GM20431 (cell line): ENCODE data around the gene NOTO.

Experiments
- in situ Hi-C: fragments of 300-500 bp; cut with MseI, MboI; formaldehyde crosslinking; loops from one replicate; pipeline ENCODE4 v1.15.0; 2020; ENCODE audit warnings: low sequenced_read_pairs; ENCODE audit not compliant: unreplicated experiment

Gene NOTO

GRCh38 chr2:73202156-73203054 is at the start of gene NOTO:
TSS of gene NOTO (plus strand) at chr2:73202574. CDS start at chr2:73202667, 93 bp downstream.
- in situ Hi-C loops, result no loop called here

- in situ Hi-C loops, result loop anchor here (25.0 kb wide), 1 partner anchor 169 kb away; no protein-coding TSS in a partner anchor
Observed at GRCh38 chr2:73156539-73157124, 45.7 kb upstream of the NOTO start.

DNA sequence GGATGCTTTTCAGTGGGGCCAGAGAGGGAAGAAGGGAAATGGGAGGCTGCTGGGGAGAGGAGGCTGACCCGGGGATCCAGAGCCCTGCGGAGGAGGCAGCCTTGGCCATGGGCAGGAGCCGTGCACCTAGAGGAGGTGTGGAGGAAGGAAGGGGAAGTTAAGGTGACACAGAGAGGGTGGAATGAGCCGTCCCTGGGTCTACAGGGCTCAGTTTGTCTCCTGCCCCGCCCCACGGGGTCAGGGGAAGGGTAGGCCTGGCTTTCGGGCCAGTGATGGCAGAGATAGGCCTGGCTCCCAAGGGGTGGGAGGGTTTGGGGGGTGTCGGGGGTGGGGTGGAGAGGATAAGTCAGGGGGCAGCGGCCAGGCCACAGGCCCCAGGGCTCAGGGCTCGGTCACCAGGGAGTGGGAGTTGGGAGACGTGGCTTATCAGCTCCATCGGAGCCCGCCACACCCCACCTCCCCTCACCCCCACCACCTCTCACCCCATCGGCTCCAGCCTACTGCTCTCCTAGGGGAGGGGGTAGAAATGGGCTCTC is 39.5 kb upstream of the NOTO start:
- in situ Hi-C loops, result loop anchor here (25.0 kb wide), 1 partner anchor 176 kb away; no protein-coding TSS in a partner anchor

- in situ Hi-C loops, result loop anchor here (25.0 kb wide), 1 partner anchor 176 kb away; no protein-coding TSS in a partner anchor
Observed at GRCh38 chr2:73163483-73164367, 38.6 kb upstream of the NOTO start.

DNA sequence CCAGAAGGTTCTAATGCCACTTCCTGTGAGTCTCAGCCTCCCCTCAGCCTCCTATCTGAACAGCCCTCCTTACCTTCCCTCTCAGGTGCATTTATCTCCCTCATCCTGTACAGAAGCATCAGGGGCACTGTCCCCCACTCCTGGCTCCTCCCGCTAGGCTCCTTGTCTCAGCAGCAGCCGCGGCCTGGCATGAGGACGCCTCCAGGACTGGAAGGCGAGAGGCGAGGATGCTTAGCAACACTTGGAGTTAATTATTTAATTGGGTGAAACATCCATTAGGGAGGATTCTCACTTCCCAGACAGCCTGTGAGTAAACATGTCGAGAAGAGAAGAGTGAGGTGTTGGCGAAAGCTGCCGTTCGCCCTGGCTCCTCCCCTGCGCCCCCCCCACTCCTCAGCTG is 36.4 kb upstream of the NOTO start:
- in situ Hi-C loops, result loop anchor here (25.0 kb wide), 1 partner anchor 179 kb away; no protein-coding TSS in a partner anchor

DNA sequence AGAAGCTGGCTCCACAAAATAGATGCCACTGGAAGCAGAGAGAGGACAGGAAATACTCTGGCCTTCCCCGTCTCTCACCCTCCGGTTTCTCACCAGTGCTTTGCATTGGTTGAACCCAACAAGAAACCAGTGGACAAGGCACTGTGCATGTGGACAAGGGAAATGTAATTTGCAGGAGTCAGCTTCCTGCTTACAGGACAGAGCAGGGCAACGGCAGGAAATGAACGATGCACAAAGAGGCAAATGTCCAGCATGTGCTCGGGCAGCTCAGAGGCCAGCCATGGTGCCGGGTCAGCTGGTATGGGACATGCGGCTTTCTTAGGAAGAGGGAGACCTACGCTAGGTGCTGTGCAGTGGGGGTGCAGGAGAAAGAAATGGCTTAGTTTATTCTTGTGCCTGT is 35.6 kb upstream of the NOTO start:
- in situ Hi-C loops, result loop anchor here (25.0 kb wide), 1 partner anchor 180 kb away; no protein-coding TSS in a partner anchor

DNA sequence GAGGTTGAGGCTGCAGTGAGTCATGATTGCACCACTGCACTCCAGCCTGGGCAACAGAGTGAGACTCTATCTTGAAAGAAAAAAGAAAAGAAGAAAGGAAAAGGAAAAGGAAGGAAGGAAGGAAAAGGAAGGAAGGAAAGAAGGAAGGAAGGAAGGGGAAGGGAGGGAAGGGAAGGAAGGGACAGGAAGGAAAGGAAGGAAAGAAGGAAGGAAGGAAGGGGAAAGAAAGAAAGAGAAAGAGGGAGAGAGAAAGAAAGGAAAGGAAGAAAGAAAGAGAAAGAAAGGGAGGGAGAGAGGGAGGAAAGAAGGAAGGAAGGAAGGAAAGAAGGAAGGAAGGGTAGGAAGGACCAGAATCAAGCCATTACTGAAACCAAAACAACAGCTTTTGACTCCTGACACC is 34.0 kb upstream of the NOTO start:
- in situ Hi-C loops, result loop anchor here (25.0 kb wide), 1 partner anchor 181 kb away; no protein-coding TSS in a partner anchor

DNA sequence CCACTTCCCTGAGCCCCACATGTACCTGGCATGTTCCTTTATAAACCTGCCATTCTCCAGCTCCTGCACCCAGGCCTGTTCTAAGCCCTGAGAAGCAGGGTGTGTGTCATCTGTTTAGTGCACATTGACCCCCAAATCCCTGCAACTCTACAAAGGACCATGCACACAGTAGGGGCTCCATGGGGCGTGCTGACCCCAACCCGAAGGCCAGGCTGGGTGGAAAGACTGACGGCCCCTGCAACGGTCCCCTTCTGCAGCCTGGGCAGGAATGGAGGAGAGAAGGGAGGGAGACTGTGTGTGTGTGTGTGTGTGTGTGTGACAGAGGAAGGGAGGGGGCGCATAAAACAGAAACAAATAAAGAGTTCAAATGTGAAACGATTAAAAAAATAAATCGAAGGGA is 32.0 kb upstream of the NOTO start:
- in situ Hi-C loops, result loop anchor here (25.0 kb wide), 1 partner anchor 183 kb away; no protein-coding TSS in a partner anchor

- in situ Hi-C loops, result loop anchor here (25.0 kb wide), 1 partner anchor 186 kb away; no protein-coding TSS in a partner anchor
Observed at GRCh38 chr2:73172963-73173362, 29.4 kb upstream of the NOTO start.

DNA sequence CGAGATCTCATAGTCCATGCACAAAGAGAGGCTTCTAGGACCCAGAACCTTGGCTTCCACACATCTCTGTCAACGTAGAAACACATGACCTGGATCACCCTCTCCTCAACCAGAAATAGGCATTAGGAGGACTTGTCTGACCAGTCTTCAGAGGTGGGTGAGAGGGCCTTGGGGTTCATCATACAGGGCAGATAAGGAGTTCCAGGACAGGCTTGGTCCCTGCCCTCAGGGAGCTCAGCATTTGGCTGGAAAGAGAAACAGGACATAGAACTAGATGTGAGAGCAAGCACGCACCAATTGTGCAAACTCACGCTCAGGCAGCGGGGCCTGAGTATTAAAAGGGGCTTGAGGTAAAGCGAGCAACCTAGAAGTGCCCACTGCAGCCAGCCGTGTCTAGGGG is 28.6 kb upstream of the NOTO start:
- in situ Hi-C loops, result loop anchor here (25.0 kb wide), 1 partner anchor 186 kb away; no protein-coding TSS in a partner anchor

DNA sequence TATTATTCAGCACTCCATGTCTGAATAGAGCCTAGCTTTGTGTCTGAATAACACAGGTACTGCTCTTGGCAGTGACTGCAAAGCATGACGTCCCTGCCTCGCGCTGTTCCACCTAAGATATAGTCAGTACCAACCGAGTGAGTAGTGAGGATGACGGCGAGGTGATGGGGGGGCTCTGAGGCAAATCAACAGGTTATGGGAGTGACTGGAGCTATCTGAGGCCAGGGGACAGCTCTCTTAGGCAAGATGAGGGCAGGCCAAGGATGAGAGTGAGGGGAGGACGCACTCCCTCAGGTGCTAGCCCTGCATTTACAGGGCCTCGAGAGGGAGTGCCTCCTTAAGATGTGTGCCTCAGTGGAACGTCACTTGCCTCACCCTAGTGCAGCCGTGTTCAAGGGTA is 28.1 kb upstream of the NOTO start:
- in situ Hi-C loops, result loop anchor here (25.0 kb wide), 1 partner anchor 187 kb away; no protein-coding TSS in a partner anchor

- in situ Hi-C loops, result loop anchor here (25.0 kb wide), 1 partner anchor 188 kb away; no protein-coding TSS in a partner anchor
Observed at GRCh38 chr2:73174941-73175662, 27.3 kb upstream of the NOTO start.

DNA sequence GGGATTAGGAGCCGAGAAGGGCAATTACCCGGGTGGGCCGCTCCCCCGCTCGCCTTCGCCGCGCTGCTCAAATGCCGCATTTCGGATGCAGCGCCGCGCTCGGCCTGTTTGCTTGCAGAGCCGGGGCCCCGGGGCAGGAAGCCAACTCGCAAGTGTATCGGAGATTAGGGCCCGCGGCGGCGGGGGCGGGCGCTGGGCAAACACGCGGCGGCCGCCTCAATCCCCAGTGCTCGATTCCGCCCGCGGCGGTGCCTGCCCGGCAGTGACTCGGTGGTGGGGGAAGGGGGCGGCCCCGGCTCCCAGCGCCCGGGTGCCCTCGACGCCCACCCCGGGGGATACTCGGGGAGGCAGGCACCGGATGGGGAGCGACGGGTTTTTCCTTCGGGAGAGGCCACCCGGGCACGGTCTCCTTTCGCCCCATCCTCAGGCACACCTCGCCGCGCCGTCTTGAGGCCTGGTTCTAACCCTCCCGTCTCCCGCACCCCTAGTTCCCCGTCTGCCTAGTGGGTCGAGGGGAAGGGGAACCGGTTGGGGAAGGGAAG is 26.6 kb upstream of the NOTO start:
- in situ Hi-C loops, result no loop called here

DNA sequence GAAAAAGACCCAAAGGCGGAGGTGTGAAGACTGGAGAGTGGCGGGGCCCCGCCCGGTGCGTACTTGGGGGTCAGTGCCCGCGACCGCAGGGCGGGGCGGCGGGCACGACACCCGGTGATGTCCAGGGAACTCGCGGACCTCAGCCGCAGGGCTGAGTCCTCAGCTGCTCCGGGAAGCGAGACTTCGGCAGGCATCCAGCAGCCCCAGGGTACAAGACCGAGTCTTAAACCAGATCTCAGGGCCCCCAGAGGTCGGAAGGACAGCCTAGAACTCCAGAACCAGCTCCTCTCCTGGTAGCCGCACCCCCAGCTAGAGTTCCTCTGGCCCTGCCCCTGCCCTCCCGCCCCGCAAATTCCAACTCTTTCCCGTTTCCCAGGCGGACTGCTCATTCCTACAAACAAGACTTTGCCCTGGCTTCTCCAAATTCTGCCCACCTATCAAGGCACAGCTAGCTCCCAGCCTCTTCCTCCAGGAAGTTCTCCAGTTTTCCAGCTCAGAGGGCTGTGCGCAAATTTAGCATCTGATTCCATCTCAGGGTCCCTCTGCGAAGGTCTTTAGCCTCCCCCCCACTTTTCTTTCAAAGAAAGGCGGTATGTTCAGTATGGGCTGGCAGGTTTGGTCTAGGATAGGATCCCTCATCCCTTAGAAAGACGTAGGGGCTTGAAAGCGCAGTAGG is 26.0 kb upstream of the NOTO start:
- in situ Hi-C loops, result no loop called here

- in situ Hi-C loops, result no loop called here
Observed at GRCh38 chr2:73176881-73177644, 25.3 kb upstream of the NOTO start.

- in situ Hi-C loops, result no loop called here
Observed at GRCh38 chr2:73177645-73178255, 24.6 kb upstream of the NOTO start.

DNA sequence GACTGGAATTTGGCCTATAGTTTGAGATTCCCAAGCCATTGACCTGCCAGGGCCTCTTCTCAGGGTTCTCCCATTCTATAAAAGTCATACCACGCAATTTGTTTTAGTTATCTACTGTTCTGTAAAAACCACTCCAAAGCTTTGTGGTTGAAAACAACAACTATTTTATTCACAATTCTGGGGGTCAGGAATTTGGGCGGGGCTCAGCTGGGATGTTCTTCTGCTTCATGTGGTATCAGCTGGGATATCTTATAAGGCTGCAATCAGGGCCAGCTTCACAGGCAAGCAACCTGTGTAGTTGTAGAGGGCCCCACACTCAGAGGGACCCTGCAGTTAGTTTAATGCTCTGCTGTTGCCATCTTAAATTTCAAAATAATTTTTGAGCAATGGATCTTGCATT is 16.4 kb upstream of the NOTO start:
- in situ Hi-C loops, result no loop called here
